Effector memory CD4-positive, alpha-beta T cell (primary cell): ENCODE data around the gene HOXC12.

ENCODE experiments used
- DNase-seq, 3 donors: peaks; one replicate each; pipeline ENCODE4 v3.0.0-alpha.2; 2020
- H3K27ac ChIP-seq: 2 replicates; pipeline ENCODE4 v1.7.0; 2013; ENCODE audit warnings: mild to moderate bottlenecking, low read length, moderate library complexity; ENCODE audit not compliant: insufficient read depth, poor library complexity, severe bottlenecking
- H3K27me3 ChIP-seq: replicated peaks from 2 replicates; pipeline ENCODE4 v1.7.0; 2013; ENCODE audit warnings: mild to moderate bottlenecking, low read length; ENCODE audit not compliant: insufficient read depth, control insufficient read depth, poor library complexity, severe bottlenecking
- H3K36me3 ChIP-seq: 2 replicates; pipeline ENCODE4 v1.7.0; 2013; ENCODE audit warnings: mild to moderate bottlenecking, low read length, moderate library complexity; ENCODE audit not compliant: control insufficient read depth, insufficient read depth
- H3K4me1 ChIP-seq: 2 replicates; pipeline ENCODE4 v1.7.0; 2013; ENCODE audit warnings: low read length, mild to moderate bottlenecking; ENCODE audit not compliant: control insufficient read depth, insufficient read depth, poor library complexity, severe bottlenecking
- H3K4me3 ChIP-seq: 2 replicates; pipeline ENCODE4 v1.7.0; 2013; ENCODE audit warnings: low read length, low read depth, mild to moderate bottlenecking; ENCODE audit not compliant: insufficient read depth, poor library complexity, severe bottlenecking
- H3K9me3 ChIP-seq: 2 replicates; pipeline ENCODE4 v1.7.0; 2013; ENCODE audit warnings: mild to moderate bottlenecking, low read length, moderate library complexity; ENCODE audit not compliant: control insufficient read depth

HOXC12 gene

DNA sequence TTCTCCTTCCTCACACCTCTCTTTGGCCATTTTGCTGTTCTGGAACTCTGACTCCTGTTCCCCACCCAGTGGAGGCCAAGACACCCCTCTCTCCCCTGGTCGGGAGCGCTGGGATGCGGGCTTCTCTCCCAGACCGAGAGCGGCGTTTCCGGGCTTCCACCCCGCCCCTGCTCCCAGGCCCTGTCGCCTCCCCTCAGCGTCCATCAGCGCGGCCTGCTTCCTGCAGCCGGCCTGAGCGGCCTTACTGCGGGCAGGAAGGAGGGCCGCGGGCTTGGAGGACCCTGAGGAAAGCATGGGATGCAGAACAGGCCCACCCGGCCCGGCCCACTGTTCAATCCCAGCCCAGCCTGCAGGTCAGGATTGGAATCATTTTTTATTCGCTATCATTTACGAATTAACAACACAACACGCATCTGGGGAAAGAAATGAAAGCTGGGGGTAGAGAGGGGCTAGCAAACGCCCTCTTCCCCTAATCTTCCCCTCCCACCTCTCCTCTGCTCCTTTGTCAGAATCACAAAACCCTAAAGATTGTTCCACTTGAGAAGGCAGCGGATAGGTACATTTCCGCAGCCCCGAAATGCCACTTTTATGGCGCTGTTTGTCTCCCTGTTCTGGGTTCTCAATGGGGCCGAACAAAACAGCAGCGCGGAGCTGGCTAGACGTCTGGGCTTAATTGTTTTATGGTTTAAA, 50.3 kb downstream of the HOXC12 start:
- peaks cover 33% of the 10 kb centered on the region for H3K4me1 ChIP-seq
- H3K4me3 ChIP-seq, result no peak overlapping the region
- no peak overlapping the region for H3K27ac ChIP-seq
- peaks cover 94% of the 10 kb centered on the region for H3K27me3 ChIP-seq
- no peak for DNase-seq
- H3K9me3 ChIP-seq, result no peaks in the 10 kb centered on the region
- no peaks in the 10 kb centered on the region for H3K36me3 ChIP-seq

DNA sequence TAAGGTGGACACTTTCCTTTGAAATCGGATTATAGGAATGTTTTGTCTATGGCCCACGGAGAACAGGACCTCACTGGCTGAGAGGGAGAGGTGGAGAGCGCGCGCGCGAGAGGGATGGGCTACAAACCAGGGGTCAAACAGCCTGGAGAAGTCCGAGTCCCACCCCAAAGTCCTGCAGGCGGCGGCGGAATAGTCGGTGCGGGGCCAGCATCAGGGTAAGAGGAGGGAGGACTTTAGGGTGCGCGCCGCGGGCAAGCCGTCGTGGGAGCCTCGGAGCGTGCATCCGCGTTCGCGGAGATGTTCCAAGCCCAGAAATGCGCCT, 50.8 kb downstream of the HOXC12 start:
- Histone ChIP-seq H3K4me1 (peaks cover 32% of the 10 kb centered on the region), H3K4me3 (no peak overlapping the region), H3K27me3 (peaks cover 94% of the 10 kb centered on the region), H3K27ac (no peak overlapping the region), H3K9me3 (no peaks in the 10 kb centered on the region), H3K36me3 (no peaks in the 10 kb centered on the region)
- no peak for DNase-seq

DNA sequence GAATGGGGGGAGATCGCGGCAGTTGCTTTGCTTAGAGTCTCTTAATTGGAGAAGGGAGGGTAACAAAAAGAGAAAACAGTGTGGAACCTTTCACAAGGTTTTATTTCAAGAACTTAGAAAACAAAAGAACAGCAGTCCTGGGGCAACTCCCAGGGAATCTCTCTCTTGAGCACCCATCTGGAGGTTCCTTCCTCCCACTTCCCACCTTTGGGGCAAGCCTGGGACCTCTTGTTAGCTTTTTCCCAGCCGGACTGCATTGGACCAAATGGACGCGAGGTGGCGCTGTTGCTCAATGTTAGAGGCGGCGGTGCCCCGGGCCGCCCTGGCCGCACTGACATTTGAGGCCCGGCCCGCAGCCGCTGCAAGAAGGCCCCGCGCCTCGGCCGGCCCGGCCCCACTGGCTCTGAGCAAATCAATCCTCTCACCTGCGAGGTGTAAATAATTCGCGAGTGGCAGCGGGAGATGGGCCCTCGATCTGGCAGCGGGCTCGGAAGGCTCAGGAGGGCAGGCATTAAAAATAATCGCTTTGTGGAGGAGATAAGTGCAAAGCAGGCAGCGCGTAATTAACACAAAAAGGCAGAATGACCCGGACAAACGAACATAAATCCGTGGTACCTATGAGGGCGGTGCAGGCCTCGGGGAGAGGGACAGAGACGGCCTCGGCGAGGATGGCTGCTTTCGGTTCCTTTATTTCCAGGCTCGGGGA, 51.3 kb downstream of the HOXC12 start:
- Histone ChIP-seq H3K4me3 (peak overlapping the region; percentile 55), H3K9me3 (no peaks in the 10 kb centered on the region), H3K36me3 (no peaks in the 10 kb centered on the region), H3K27me3 (peaks cover 94% of the 10 kb centered on the region), H3K27ac (no peak overlapping the region), H3K4me1 (peaks cover 29% of the 10 kb centered on the region)
- DNase-seq, result peak; percentile 65 to 79 (median 74)

- DNase-seq, result no peak
- H3K27me3 ChIP-seq, result peaks cover 94% of the 10 kb centered on the region
- H3K4me1 ChIP-seq, result peaks cover 29% of the 10 kb centered on the region
- H3K4me3 ChIP-seq, result peak overlapping the region; percentile 55
- no peaks in the 10 kb centered on the region for H3K36me3 ChIP-seq
- no peaks in the 10 kb centered on the region for H3K9me3 ChIP-seq
- H3K27ac ChIP-seq, result no peak overlapping the region
These were observed 52.0 kb downstream of the HOXC12 start for GRCh38 chr12:54006559-54007220.

- DNase-seq, result no peak
- Histone ChIP-seq H3K4me3 (no peak overlapping the region), H3K27ac (no peak overlapping the region), H3K9me3 (no peaks in the 10 kb centered on the region), H3K27me3 (peaks cover 92% of the 10 kb centered on the region), H3K36me3 (no peaks in the 10 kb centered on the region), H3K4me1 (peaks cover 29% of the 10 kb centered on the region)
These were observed 53.0 kb downstream of the HOXC12 start for GRCh38 chr12:54007538-54008259.

DNA sequence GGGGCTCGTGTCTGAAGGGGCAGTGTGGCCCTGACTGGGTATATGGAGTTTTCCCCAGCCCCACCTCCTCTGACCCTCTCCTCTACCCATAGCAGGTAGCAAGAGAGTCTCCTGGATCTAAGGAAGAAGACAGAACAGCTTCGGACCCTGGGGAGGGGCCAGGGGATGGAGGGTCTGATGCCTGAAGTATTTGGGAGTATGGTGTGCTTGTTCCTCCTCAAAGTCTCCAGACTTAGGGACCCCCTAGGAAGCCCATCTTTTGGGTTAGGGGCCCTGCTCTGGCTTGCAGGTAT, 53.5 kb downstream of the HOXC12 start:
- Histone ChIP-seq H3K4me1 (peaks cover 29% of the 10 kb centered on the region), H3K27ac (no peak overlapping the region), H3K27me3 (peaks cover 92% of the 10 kb centered on the region), H3K9me3 (no peaks in the 10 kb centered on the region), H3K4me3 (no peak overlapping the region), H3K36me3 (no peaks in the 10 kb centered on the region)
- DNase-seq, result no peak
